Measurements from ENCODE around the gene LY6G5B.

The LY6G5B gene

DNA sequence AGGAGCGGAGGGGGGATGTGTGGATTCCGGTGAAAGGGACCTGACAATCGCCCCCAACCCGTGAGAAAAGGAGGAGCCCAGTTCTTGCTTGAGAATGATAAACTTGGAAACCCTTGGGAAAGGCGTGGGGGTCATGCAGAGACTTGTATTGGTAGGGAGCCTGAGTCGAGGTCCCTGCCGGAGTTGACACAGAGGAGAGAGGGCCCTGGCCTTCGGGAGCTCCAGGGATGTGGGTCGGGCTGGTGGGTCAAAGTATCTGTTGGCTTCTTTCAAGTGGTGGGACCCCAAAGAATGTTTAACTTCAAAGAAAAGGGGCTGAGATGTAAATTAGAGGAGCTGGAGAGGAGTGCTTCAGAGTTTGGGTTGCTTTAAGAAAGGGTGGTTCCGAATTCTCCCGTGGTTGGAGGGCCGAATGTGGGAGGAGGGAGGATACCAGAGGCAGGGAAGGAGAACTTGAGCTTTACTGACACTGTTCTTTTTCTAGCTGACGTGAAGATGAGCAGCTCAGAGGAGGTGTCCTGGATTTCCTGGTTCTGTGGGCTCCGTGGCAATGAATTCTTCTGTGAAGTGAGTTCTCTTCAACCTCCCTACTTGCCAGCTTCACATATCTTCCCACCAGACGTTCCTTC is 3.3 kb upstream of the LY6G5B start:
- H3K4me1 ChIP-seq (ENCODE audit: insufficient read depth, low read length), result peaks cover 3% of the 10 kb centered on the region; the same call in 1 of the 2 replicates
- peaks cover 72% of the 10 kb centered on the region for H3K36me3 ChIP-seq (ENCODE audit: insufficient read depth, low read depth, low read length)
- peak overlapping the region; percentile 96 for H3K4me3 ChIP-seq (ENCODE audit: low read length)
- H3K9ac ChIP-seq (ENCODE audit: low read depth, low read length), result peak overlapping the region; percentile 89
- peak overlapping the region; percentile 23 for H3K27ac ChIP-seq (ENCODE audit: low read length)
- no peaks in the 10 kb centered on the region for H3K27me3 ChIP-seq (ENCODE audit: insufficient read depth, low read length)
- H3K9me3 ChIP-seq (ENCODE audit: insufficient read depth, low read depth, low read length), result no peaks in the 10 kb centered on the region

DNA sequence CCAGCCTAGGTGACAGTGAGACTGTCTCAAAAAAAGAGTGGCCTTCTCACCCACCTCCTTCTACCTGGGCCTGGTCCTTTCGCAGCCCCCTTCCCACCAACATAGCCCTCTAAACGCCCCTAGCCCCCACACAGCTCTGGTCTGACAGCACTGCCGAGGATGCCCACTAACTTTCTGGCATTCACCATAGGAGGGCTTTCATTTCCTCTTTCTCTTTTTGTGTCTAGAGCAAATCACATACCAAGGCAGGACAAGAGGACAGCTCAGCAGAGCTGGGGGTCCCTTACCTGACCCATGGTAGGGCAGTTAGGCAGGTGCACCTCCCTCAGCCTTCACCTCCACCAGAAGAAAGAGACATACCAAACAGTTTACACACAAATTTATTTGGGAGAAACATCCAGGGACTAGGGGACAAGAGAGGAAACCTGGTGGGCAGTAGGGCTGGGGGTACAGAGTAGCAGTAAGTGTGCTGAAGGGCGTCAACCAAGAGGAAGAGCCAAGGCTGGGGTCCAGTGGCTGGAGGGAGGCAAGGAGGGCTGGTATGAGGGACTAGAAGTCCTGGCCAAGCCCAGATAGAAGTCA is 6.6 kb downstream of the LY6G5B start:
- Histone ChIP-seq H3K9me3 (ENCODE audit: insufficient read depth, low read depth, low read length) (no peaks in the 10 kb centered on the region), H3K4me1 (ENCODE audit: insufficient read depth, low read length) (no peaks in the 10 kb centered on the region), H3K4me3 (ENCODE audit: low read length) (no peak overlapping the region), H3K36me3 (ENCODE audit: insufficient read depth, low read depth, low read length) (peaks cover 13% of the 10 kb centered on the region), H3K9ac (ENCODE audit: low read depth, low read length) (no peak overlapping the region), H3K27me3 (ENCODE audit: insufficient read depth, low read length) (peaks cover 7% of the 10 kb centered on the region), H3K27ac (ENCODE audit: low read length) (no peak overlapping the region)

DNA sequence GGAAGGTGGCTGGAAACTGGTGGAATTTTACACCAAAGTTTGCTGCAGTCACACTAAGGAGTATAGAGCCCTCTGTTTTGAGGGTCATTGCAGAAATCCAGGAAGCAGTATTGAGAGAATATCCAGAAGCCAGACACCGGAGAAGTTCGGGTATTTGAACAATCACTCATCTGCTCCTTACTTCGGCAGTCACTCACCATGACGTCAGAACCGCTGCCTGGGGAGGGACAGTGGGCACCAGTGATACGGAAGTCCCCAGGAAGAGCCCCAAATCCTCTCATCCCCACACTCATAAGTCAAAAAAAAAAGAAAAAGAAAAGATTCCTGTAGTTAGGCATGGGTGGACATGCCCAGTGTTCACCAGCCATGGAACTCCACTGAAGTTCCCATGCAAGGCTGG is 7.1 kb downstream of the LY6G5B start:
- Histone ChIP-seq H3K4me3 (ENCODE audit: low read length) (no peak overlapping the region), H3K27ac (ENCODE audit: low read length) (no peak overlapping the region)

DNA sequence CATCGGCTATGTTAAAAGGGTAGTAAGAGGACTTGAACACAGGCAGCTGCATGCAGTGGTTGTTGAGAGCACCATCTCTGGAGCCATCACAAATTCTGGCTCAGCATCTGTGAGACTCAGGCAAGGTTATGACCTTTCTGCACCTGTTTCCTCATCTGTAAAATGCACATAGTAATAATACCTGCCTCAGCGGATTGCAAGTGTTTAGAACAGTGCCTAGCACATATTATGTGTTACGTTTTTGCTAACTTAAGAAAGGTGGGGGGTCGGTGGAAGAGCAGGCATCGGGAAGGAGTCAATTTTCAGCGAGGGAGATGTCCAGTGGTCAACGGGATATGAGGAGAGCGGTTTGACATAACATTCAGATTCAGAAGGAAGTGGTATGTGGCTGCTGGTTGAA is 8.2 kb downstream of the LY6G5B start:
- Histone ChIP-seq H3K9ac (ENCODE audit: low read depth, low read length) (no peak overlapping the region), H3K4me3 (ENCODE audit: low read length) (no peak overlapping the region), H3K27ac (ENCODE audit: low read length) (no peak overlapping the region), H3K36me3 (ENCODE audit: insufficient read depth, low read depth, low read length) (no peaks in the 10 kb centered on the region; the same call in 1 of the 2 replicates), H3K9me3 (ENCODE audit: insufficient read depth, low read depth, low read length) (no peaks in the 10 kb centered on the region), H3K4me1 (ENCODE audit: insufficient read depth, low read length) (no peaks in the 10 kb centered on the region), H3K27me3 (ENCODE audit: insufficient read depth, low read length) (peaks cover 22% of the 10 kb centered on the region)

More for the DNA sequence above, 7.1 kb downstream of the LY6G5B start:
- Histone ChIP-seq H3K4me1 (ENCODE audit: insufficient read depth, low read length) (no peaks in the 10 kb centered on the region), H3K9ac (ENCODE audit: low read depth, low read length) (no peak overlapping the region), H3K9me3 (ENCODE audit: insufficient read depth, low read depth, low read length) (no peaks in the 10 kb centered on the region), H3K27me3 (ENCODE audit: insufficient read depth, low read length) (peaks cover 12% of the 10 kb centered on the region), H3K36me3 (ENCODE audit: insufficient read depth, low read depth, low read length) (peaks cover 8% of the 10 kb centered on the region)

DNA sequence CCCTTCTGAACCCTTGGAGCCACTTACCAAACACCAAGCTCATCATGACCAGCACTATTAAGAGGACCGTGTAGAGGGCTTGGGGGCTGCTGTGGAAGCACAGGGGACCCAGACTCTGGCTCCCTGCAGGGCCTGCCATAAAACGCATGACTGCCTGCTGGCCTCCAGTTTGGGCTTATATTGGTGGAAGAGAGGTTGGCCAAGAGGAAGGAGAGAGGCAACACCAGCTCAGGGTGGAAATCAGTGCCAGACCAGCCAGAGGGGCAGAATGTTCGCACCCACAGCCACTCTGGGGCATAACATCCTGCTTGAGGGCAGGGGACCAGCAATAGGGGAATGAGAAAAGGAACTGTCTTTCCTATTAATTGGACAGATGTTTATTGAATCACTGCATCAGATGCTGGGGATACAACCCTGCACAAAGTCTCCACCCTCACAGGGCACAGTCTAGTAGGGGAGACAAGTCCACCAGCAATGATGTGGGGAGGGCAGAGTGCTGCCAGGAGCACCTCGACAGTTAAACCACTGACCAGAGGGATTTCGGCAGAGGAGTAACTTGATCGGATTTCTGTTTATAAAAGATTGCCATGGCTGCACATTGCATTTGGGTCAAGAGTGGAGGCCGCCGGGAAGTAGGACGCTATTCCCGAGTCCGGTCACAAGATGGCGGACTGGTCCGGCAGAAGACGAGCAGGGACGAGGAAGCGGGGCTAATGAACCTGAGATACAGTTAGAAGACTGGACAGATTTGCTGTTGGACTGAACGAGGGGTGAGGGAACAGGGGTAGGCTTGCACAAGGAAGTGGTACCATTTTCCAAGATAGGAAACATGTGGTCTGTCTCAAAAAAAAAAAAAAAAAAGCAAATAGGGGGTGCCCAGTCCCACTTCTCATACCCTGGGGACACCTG is 10.7 kb downstream of the LY6G5B start, which contains the start of gene LY6G5C:
Gene LY6G5C, minus strand, starts transcription at position 842 of the 909 bp plus-strand sequence. Its CDS starts 694 bp downstream, at position 148.
- Histone ChIP-seq H3K4me3 (ENCODE audit: low read length) (peak within 1 kb of the TSS; percentile 64), H3K9me3 (ENCODE audit: insufficient read depth, low read depth, low read length) (no peaks in the 10 kb centered on the region), H3K36me3 (ENCODE audit: insufficient read depth, low read depth, low read length) (no peaks in the 10 kb centered on the region), H3K4me1 (ENCODE audit: insufficient read depth, low read length) (no peaks in the 10 kb centered on the region), H3K9ac (ENCODE audit: low read depth, low read length) (peak within 1 kb of the TSS; percentile 38; the same call in 1 of the 2 replicates), H3K27ac (ENCODE audit: low read length) (no peak within 1 kb of the TSS), H3K27me3 (ENCODE audit: insufficient read depth, low read length) (peaks cover 22% of the 10 kb centered on the region)

DNA sequence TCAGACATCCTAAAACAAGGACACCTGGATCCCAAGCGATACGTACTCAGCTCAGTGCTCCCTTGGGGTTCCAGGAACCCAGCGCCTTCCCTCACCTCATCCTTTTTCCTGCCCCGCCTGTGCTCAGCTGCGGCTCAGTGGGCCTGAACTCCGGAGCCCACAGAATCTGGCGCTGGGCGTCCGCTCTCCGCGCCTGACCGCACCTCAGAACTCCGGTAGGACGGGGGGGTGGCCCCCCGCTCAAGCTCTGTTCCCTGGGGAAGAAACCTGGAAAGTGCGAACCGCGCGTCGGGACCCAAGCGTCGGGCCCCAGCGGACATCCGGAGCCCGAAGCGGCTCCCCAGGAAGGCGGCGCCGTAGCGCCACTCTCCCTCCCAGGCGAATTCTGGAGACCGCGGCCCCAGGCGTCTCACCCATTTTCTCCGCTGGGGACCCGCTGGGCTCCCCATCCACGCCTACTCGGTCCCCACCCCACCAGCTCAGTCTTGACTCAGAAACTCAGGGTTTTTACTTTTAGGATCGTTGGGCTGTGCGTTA is 11.4 kb downstream of the LY6G5B start:
- Histone ChIP-seq H3K4me1 (ENCODE audit: insufficient read depth, low read length) (no peaks in the 10 kb centered on the region), H3K27ac (ENCODE audit: low read length) (no peak overlapping the region), H3K36me3 (ENCODE audit: insufficient read depth, low read depth, low read length) (peaks cover 4% of the 10 kb centered on the region), H3K27me3 (ENCODE audit: insufficient read depth, low read length) (peaks cover 22% of the 10 kb centered on the region), H3K4me3 (ENCODE audit: low read length) (peak overlapping the region; percentile 64), H3K9ac (ENCODE audit: low read depth, low read length) (0 out of 2 replicates have a peak overlapping the region, but pooled peaks have one; percentile 38), H3K9me3 (ENCODE audit: insufficient read depth, low read depth, low read length) (no peaks in the 10 kb centered on the region)

DNA sequence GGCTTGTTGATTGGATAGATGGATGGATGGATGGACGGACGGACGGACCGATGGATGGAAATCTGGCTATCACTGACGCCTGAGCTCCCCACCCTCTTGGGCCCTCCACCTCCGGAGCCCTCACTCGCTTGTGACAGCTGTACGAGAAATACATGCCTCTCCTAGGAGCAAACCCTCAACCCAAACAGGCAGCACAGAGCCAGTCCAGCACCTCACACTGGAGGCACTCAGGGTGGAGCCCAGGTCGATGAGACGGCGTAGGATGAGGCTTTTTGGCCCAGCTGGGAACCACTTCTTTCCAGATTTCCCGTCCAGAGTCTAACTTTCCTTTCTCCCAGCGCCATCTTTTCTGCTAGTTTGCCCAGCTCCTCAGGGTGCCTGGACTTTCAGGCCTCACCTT is 13.8 kb downstream of the LY6G5B start:
- Histone ChIP-seq H3K27me3 (ENCODE audit: insufficient read depth, low read length) (peaks cover 22% of the 10 kb centered on the region), H3K27ac (ENCODE audit: low read length) (no peak overlapping the region), H3K4me3 (ENCODE audit: low read length) (peak overlapping the region; percentile 75), H3K36me3 (ENCODE audit: insufficient read depth, low read depth, low read length) (peaks cover 27% of the 10 kb centered on the region), H3K4me1 (ENCODE audit: insufficient read depth, low read length) (no peaks in the 10 kb centered on the region), H3K9ac (ENCODE audit: low read depth, low read length) (no peak overlapping the region), H3K9me3 (ENCODE audit: insufficient read depth, low read depth, low read length) (no peaks in the 10 kb centered on the region)

DNA sequence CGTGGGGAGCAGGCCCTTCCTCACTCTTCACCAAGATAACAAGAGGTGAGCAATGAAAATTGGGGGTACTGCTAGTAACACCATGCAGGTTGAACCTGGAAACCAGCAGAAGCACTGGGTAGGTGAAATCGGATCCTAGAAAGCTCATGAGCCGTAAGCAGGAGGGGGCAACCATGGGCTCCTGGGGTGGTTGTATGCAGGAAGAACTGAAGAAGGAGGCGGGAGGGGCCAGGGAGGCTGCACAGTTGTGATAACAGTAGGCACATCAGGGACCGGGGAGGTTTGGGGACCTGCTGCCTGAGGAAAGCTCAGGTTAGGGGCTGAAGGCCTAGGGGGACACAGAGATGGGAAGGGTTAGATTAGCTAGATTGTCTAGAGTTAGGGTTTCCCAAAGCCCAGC is 16.7 kb downstream of the LY6G5B start:
- Histone ChIP-seq H3K4me3 (ENCODE audit: low read length) (no peak overlapping the region), H3K27me3 (ENCODE audit: insufficient read depth, low read length) (peaks cover 14% of the 10 kb centered on the region), H3K4me1 (ENCODE audit: insufficient read depth, low read length) (no peaks in the 10 kb centered on the region), H3K9ac (ENCODE audit: low read depth, low read length) (no peak overlapping the region), H3K27ac (ENCODE audit: low read length) (no peak overlapping the region), H3K9me3 (ENCODE audit: insufficient read depth, low read depth, low read length) (no peaks in the 10 kb centered on the region), H3K36me3 (ENCODE audit: insufficient read depth, low read depth, low read length) (peaks cover 51% of the 10 kb centered on the region)

DNA sequence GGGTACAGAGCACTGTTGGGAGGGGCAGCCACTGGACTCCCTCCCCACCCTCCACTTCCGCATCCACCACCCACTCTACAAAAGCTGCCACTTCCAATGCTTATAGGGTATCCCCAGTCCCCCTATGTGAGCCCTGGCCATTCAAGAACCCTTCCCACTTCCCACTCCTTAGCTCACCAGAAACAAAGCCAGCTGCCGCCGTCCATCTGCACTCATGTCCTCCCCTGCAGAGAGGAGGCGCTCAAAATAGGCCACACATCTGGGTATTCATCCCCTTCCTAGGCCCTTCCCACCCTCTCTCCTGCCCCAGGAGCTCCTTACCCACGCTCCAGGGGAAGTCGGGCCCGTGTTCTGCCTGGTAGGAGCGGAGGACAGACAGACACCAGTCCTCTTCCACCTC is 17.5 kb downstream of the LY6G5B start:
- Histone ChIP-seq H3K27me3 (ENCODE audit: insufficient read depth, low read length) (peaks cover 6% of the 10 kb centered on the region), H3K9me3 (ENCODE audit: insufficient read depth, low read depth, low read length) (no peaks in the 10 kb centered on the region), H3K4me1 (ENCODE audit: insufficient read depth, low read length) (no peaks in the 10 kb centered on the region), H3K9ac (ENCODE audit: low read depth, low read length) (no peak overlapping the region), H3K4me3 (ENCODE audit: low read length) (no peak overlapping the region), H3K36me3 (ENCODE audit: insufficient read depth, low read depth, low read length) (peaks cover 58% of the 10 kb centered on the region), H3K27ac (ENCODE audit: low read length) (no peak overlapping the region)

DNA sequence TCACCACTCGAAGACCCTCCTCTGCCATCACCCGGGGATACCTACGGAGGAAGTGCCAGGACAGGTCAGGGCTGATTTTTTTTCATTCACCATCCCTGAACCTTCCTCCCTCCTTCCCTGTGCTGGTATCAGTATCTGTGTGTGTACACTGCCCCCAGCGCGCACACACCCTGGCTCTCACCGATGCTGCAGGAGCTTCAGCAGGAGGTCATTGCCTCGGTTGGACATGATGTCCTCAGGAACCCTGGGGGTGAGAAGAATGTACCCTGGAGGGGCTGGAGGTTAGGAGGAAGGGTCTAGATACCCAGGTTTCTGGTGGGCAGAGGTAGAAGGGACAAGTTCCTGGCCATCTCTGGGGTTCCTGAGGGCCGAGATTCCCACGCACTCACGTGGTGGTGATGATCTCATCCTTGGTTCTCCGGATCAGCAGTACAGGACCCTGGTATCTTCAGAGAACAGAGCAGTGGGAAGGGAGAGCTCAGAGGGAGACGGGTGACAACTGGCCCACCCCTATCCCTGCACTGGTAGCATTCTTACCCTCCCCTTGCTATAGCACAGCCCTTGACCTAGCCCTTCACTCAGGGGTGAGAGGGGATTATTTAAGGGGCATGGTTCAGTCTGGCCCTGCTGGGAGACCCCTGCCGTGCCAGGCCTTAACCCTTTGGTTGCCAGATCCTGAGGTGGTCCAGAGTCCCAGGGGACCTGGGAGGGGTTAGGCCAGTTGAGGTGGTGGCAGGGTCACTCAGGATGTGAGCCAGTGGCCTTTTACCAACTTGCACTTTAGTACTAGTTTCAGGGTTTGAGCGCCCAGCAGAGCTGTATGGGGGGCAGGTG is 18.3 kb downstream of the LY6G5B start:
- no peaks in the 10 kb centered on the region for H3K4me1 ChIP-seq (ENCODE audit: insufficient read depth, low read length)
- H3K36me3 ChIP-seq (ENCODE audit: insufficient read depth, low read depth, low read length), result peaks cover 64% of the 10 kb centered on the region
- no peak overlapping the region for H3K9ac ChIP-seq (ENCODE audit: low read depth, low read length)
- no peak overlapping the region for H3K27ac ChIP-seq (ENCODE audit: low read length)
- H3K4me3 ChIP-seq (ENCODE audit: low read length), result no peak overlapping the region
- H3K27me3 ChIP-seq (ENCODE audit: insufficient read depth, low read length), result no peaks in the 10 kb centered on the region
- no peaks in the 10 kb centered on the region for H3K9me3 ChIP-seq (ENCODE audit: insufficient read depth, low read depth, low read length)
